Activated CD8-positive, alpha-beta memory T cell treated with anti-CD3 and anti-CD28 coated beads, Interleukin-2, amount 10 ng/mL, durations not matched to agents 7 days and 5 days (primary cell): Measurements from ENCODE around the gene MPZL1. TPM values are rescaled to one million over a fixed set of nuclear protein-coding genes. Genes with fewer than 3 reads are reported as not detected.

Source experiments
- ATAC-seq: fragments of 150-1000 bp; cut with Tn5 transposase; one replicate; pipeline ENCODE4 v1.10.0; 2021; ENCODE audit warnings: moderate library complexity
- CTCF ChIA-PET: fragments of 350-600 bp; sonication (Branson Sonifier 250); formaldehyde crosslinking; loops from one replicate; lab custom pipeline; 2021; ENCODE audit warnings: antibody characterized with exemption; lab: Charles Lee
- DNase-seq: peaks from one replicate; pipeline ENCODE4 v3.0.0-alpha.2; 2020
- H3K27ac Mint-ChIP-seq: one replicate; pipeline ENCODE4 v1.8.0; 2021; ENCODE audit warnings: mild to moderate bottlenecking, mixed read lengths
- H3K27me3 Mint-ChIP-seq: one replicate; pipeline ENCODE4 v1.8.0; 2021; ENCODE audit warnings: mixed read lengths
- H3K36me3 Mint-ChIP-seq: one replicate; pipeline ENCODE4 v1.8.0; 2021; ENCODE audit warnings: mild to moderate bottlenecking, mixed read lengths
- H3K4me1 Mint-ChIP-seq: one replicate; pipeline ENCODE4 v1.8.0; 2021; ENCODE audit warnings: mixed read lengths
- H3K4me3 Mint-ChIP-seq: one replicate; pipeline ENCODE4 v1.8.0; 2021; ENCODE audit warnings: mild to moderate bottlenecking, moderate library complexity, mixed read lengths
- H3K9me3 Mint-ChIP-seq: one replicate; pipeline ENCODE4 v1.8.0; 2022; ENCODE audit warnings: low read depth, mixed read lengths
- total RNA-seq, 2 experiments: library from RNA; stranded (reverse); gene quantifications; one replicate each; pipeline ENCODE4 v1.2.3, GENCODE V29; 2021

Gene MPZL1
- total RNA-seq, 2 experiments from 2014 or later, result 12.4 to 14.2 TPM

DNA sequence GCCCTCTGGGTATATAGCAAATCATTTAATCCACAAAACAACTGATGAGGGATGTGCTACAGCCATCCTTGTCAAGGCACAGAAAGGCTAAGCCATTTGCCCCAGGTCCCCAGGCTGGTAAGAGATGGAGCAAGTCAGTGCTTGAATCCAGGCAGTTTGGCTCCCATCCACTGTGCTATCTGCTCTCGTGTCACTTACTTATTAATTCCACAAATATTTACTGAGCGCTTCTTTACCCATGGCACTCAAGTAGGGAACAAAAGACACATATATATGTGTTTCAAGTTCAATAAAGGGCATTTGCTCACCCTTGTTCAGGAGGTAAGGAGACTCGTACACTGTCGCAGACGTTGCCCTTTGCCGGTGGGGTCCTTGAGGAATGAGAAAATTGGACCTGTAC, 38.6 kb upstream of the MPZL1 start:
- no peak for ATAC-seq
- Mint-ChIP-seq H3K4me3 (no peak overlapping the region), H3K36me3 (peaks cover 32% of the 10 kb centered on the region), H3K27ac (no peak overlapping the region), H3K9me3 (no peaks in the 10 kb centered on the region), H3K4me1 (peaks cover 6% of the 10 kb centered on the region), H3K27me3 (no peaks in the 10 kb centered on the region)
- CTCF ChIA-PET, result no interaction called here
- DNase-seq, result no peak

DNA sequence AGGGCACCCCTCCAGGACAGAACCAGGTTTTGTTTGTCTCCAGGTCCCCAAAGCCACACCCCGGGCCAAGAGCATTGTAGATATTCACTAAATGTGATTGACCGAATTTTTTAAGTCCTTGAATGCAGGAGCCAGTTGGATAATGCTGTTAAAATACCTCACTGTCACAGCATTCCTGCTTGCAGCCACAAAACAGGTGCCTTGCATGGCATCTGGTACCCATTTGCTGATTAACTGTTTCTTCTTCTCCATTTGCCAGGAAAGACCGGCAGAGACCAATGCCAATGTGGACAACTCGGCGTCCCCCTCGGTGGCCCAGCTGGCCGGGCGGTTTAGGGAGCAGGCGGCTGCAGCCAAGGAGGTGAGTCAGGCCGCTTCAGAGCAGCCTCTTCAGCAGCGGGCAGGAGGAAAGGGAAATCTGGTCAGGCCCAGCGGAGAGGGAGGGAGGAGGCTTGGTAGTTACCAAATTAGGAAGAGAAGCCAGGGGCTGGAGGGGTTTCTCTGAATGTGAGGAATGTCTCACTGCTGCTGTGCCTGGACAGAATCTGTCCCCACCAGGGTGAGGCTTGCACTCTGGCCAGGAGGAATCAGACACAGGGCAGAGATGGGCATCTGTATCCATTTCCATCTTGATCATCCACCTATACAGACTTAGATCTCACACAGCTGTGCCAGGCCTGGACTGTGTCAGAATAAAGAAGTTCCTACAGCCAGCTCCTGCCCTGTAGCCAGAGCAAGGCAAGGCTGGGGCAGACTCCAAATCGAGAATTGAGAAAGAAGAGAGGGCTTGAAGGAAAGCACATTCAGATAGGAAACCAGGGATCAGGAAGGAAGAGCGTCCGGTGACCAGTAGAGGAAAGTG, 37.9 kb upstream of the MPZL1 start:
- Mint-ChIP-seq H3K27me3 (no peaks in the 10 kb centered on the region), H3K27ac (peak overlapping the region; percentile 10), H3K9me3 (no peaks in the 10 kb centered on the region), H3K4me3 (no peak overlapping the region), H3K36me3 (peaks cover 38% of the 10 kb centered on the region), H3K4me1 (peaks cover 6% of the 10 kb centered on the region)
- no peak for DNase-seq
- no peak for ATAC-seq
- CTCF ChIA-PET, result no interaction called here

DNA sequence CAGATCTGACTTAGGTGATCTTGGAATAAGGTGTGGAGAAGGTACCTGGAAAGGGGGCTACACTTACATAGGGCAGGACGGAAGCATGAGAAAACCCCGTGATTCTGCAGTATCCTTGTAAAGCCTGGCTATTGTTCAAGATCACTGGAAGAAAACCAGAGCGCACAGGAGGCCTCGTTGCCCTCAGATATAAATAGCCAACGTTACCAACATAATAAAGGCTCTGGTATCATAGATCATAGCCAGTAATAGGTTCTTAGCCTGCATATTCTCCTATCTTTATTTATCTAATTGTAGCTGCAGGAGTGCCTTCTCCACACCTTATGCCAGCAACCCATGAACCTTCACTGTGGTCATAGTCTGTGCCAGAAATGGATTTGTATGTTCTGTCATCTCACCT, 35.9 kb upstream of the MPZL1 start:
- no peaks in the 10 kb centered on the region for H3K27me3 Mint-ChIP-seq
- CTCF ChIA-PET, result interaction anchor here (1.8 to 3.0 kb wide), 3 partner anchors 11 to 54 kb away, joined by 9 to 26 read pairs (median 25); partner anchors contain the start of gene RCSD1
- no peaks in the 10 kb centered on the region for H3K9me3 Mint-ChIP-seq
- no peak overlapping the region for H3K4me3 Mint-ChIP-seq
- H3K36me3 Mint-ChIP-seq, result peaks cover 48% of the 10 kb centered on the region
- ATAC-seq (no peak), DNase-seq (no peak)
- no peak overlapping the region for H3K27ac Mint-ChIP-seq
- H3K4me1 Mint-ChIP-seq, result peaks cover 6% of the 10 kb centered on the region

DNA sequence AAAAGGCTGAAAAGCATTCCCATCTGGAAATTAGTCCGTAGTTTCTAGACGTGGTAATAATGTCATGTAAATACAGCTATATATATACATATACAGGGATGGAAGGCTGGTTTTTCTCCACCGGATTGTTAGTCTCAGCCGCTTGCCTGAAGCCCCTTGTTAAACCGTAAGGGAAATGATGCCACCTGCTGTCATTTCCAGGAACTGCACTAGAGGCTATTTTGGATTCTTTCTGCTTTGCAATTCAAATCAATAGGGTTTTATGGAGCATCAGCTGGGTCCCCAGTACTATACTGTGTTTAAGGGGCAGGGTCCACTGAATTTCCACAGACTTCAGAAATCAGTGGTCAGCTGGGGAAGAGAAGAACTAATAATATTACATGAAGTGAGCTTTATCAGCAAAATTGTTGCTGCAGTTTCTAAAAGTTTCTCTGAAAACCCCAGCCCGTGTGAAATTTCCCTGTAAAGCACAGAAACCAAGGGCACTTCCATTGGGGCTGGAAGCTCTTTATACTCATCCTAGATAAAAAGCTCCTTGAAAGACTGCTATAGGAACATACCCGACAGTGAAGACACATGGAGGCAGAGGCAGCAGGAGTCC, 33.8 kb upstream of the MPZL1 start:
- Mint-ChIP-seq H3K4me1 (peaks cover 6% of the 10 kb centered on the region), H3K36me3 (peaks cover 49% of the 10 kb centered on the region), H3K27me3 (no peaks in the 10 kb centered on the region), H3K27ac (peak overlapping the region; percentile 21), H3K9me3 (no peaks in the 10 kb centered on the region), H3K4me3 (no peak overlapping the region)
- ATAC-seq, result peak; percentile 66
- DNase-seq, result peak; percentile 88
- CTCF ChIA-PET, result interaction anchor here (0.7 to 4.7 kb wide), 39 partner anchors 8 to 394 kb away, joined by 3 to 84 read pairs (median 4); partner anchors contain the start of genes CREG1 and RCSD1

DNA sequence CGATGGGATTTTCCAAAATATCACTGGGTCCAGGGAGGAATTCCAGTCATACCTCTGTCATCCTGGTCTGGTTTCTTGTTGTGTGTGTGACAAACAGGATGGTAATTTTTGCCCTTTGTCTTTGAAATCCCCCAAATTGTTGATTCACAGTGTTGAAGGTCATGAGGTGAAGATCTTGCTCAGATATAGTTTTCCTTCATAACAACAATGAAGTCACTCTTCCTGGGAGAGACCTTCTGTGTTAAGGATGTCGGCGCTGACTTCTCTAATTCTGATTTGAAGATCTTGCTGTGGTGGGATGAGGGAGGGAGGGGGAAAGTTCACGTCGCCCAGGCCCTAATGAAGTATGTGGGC, 32.2 kb upstream of the MPZL1 start:
- DNase-seq (no peak), ATAC-seq (no peak)
- Mint-ChIP-seq H3K4me1 (peaks cover 6% of the 10 kb centered on the region), H3K27ac (no peak overlapping the region), H3K9me3 (no peaks in the 10 kb centered on the region), H3K27me3 (no peaks in the 10 kb centered on the region), H3K36me3 (peaks cover 56% of the 10 kb centered on the region), H3K4me3 (no peak overlapping the region)
- CTCF ChIA-PET, result interaction anchor here (4.7 kb wide), 1 partner anchor 89 kb away, joined by 84 read pairs; no protein-coding TSS in a partner anchor

DNA sequence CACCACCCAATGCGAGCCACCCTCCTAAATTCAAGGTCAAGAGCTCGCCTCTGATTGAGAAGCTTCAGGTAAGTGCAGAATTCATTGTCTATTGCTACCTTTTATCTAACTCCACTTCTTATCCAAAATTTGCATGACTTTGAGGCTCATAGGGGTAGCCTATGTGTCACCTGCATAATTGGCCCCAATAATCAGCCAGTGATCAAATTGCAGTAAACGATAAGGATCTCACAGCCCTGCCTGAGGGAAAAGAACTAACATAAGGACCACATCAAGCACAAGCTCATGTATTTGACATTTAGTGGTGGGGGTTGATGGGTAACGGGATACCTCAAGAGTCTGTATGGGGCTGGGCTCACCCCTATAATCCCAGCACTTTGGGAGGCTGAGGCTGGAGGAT, 31.7 kb upstream of the MPZL1 start:
- Mint-ChIP-seq H3K36me3 (peaks cover 58% of the 10 kb centered on the region), H3K27ac (no peak overlapping the region), H3K9me3 (no peaks in the 10 kb centered on the region), H3K4me3 (no peak overlapping the region), H3K27me3 (no peaks in the 10 kb centered on the region), H3K4me1 (peaks cover 6% of the 10 kb centered on the region)
- DNase-seq (no peak), ATAC-seq (no peak)
- CTCF ChIA-PET, result interaction anchor here (1.4 to 4.7 kb wide), 2 partner anchors 22 to 89 kb away, joined by 3 to 84 read pairs; no protein-coding TSS in a partner anchor

DNA sequence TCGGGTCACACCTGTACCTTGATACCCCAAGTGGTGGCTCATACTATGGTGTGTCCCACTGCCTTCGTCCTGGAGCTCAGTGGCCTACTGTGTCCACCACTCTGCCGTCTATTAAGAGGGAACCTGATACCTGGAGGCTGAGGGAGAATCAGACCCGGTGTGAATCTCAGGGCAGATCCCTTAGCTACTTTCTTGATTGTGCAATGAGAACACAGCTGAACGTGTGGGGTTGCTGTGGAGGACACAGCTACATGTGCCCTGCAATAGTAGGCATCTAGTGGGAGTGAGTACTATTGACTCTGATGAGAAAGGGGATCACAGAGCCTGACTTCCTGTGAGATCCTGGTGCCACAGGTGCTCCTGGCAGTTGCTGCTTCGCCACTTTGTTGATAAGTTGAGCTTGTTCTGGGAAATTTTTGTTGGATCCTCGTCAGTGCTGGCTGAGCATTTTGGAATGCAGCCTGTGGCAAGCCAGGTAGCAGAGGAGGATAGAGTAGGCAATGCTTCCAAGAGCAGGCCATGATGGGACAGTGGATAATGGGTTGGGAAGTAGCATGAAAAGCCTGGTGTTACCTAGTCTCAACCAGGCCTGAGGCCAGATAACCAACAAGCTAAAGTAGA, 28.2 kb upstream of the MPZL1 start:
- no peaks in the 10 kb centered on the region for H3K27me3 Mint-ChIP-seq
- no peak overlapping the region for H3K27ac Mint-ChIP-seq
- H3K4me1 Mint-ChIP-seq, result no peaks in the 10 kb centered on the region
- no peaks in the 10 kb centered on the region for H3K9me3 Mint-ChIP-seq
- peaks cover 68% of the 10 kb centered on the region for H3K36me3 Mint-ChIP-seq
- CTCF ChIA-PET, result interaction anchor here (0.6 to 2.1 kb wide), 3 partner anchors 94 to 388 kb away, joined by 3 to 8 read pairs (median 3); no protein-coding TSS in a partner anchor
- no peak for DNase-seq
- ATAC-seq, result no peak
- H3K4me3 Mint-ChIP-seq, result no peak overlapping the region

DNA sequence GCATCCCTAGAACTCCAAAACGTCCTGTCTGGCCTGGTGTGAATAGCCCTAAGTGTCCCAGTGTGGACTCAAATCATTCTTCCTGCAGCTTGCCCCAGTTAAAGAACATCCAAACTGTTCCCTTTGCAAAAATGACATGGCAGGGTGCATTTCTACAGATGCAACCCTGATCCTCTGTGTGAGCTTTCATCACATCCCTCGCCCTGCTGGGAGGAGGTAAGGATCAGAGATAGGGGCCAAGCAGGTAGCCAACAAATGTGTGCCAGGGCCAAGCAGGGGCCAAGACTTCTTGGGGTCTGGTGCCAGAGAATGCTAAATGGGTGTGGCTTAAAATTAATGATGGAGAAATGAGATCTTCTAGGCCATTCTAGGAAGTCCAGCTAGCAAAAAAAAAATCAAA, 27.1 kb upstream of the MPZL1 start:
- no peak for DNase-seq
- Mint-ChIP-seq H3K4me1 (no peaks in the 10 kb centered on the region), H3K4me3 (no peak overlapping the region), H3K27me3 (no peaks in the 10 kb centered on the region), H3K9me3 (no peaks in the 10 kb centered on the region), H3K27ac (peak overlapping the region; percentile 3), H3K36me3 (peaks cover 70% of the 10 kb centered on the region)
- no peak for ATAC-seq
- CTCF ChIA-PET, result interaction anchor here (1.1 to 2.1 kb wide), 4 partner anchors 22 to 108 kb away, joined by 3 to 8 read pairs (median 3); no protein-coding TSS in a partner anchor

DNA sequence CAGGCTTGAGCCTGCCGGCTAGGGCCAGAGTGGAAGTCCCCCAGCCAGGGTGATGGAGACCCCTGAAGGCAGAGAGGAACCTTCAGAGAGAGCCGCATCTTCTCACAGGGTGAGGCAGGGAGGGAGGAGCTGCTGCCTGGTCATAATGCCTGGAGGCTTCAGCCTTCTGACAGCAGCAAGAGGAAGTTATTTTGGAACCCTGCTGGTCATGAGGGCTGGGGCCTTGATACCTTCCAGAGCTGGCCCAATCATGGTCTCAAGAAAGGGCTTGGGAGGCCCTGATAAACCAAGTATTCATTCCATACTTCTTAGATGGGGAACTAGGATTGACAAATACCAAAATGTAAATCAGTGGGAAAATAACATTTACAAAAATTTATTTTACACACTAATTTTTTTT, 26.6 kb upstream of the MPZL1 start:
- Mint-ChIP-seq H3K9me3 (no peaks in the 10 kb centered on the region), H3K36me3 (peaks cover 70% of the 10 kb centered on the region), H3K27me3 (no peaks in the 10 kb centered on the region), H3K4me1 (no peaks in the 10 kb centered on the region), H3K4me3 (no peak overlapping the region), H3K27ac (peak overlapping the region; percentile 3)
- DNase-seq (no peak), ATAC-seq (no peak)
- CTCF ChIA-PET, result interaction anchor here (1.1 to 2.1 kb wide), 6 partner anchors 7 to 108 kb away, joined by 3 to 8 read pairs (median 3); no protein-coding TSS in a partner anchor

DNA sequence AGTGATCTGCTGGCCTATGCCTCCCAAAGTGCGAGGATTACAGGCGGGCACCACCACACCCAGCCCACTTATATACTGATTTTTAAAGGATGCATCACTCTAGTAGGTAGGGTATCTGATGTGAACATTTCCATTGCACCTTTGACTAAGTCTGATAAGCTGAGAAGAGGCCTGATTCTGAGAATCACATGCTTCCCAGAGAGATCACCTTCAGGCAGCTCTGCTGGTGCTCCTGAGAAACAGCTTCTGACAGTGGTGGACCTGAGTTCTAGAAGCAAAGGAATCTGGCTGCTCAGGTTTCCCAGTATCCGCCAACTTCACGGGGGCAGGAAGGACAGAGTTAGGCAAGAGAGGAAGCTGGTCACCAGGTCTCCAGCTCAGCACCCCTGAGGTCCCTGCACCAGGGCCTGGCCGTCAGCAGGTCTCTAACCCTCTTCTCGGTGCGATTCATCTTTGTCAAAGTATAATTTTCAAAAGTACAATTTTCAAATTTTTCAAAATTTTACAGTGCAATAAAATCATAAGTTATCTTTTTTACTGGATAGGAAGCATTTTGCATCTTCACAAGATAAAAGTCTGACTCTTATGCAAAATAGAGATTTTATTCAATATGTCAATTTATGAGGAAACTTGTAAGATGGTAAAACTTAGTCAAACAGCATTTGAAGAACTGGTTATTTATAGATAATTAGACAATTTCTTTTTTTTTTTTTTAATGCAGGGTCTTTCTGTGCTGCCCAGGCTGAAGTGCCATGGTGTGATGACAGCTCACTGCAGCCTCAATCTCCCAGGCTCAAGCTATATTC, 25.8 kb upstream of the MPZL1 start:
- H3K27me3 Mint-ChIP-seq, result no peaks in the 10 kb centered on the region
- CTCF ChIA-PET, result interaction anchor here (1.1 to 1.4 kb wide), 5 partner anchors 8 to 107 kb away, joined by 3 read pairs; no protein-coding TSS in a partner anchor
- no peak overlapping the region for H3K4me3 Mint-ChIP-seq
- H3K9me3 Mint-ChIP-seq, result no peaks in the 10 kb centered on the region
- ATAC-seq (no peak), DNase-seq (no peak)
- H3K27ac Mint-ChIP-seq, result no peak overlapping the region
- H3K36me3 Mint-ChIP-seq, result peaks cover 68% of the 10 kb centered on the region
- no peaks in the 10 kb centered on the region for H3K4me1 Mint-ChIP-seq

DNA sequence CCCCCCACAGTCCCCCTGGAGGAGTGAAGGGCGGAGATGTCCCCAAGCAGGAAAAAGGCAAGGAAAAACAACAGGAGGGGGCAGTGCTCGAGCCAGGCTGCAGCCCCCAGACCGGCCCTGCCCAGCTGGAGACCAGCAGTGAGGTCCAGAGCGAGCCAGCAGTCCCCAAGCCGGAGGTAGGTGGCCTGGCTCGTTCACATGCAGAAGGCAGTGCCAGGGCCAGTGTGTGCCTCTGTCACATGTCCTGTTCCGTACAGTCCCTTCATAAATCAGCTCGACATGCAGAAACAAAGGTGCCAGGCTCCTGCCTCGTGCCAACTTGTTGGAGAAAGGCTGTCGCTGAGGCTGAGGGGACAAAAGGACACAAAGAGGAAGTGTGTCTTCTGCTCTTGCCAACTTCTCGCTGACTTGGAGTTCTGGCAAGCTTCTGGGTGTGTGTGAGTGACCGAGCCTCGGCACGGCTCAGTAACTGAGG, 24.1 kb upstream of the MPZL1 start:
- H3K9me3 Mint-ChIP-seq, result no peaks in the 10 kb centered on the region
- no peak overlapping the region for H3K27ac Mint-ChIP-seq
- H3K36me3 Mint-ChIP-seq, result peaks cover 66% of the 10 kb centered on the region
- DNase-seq (no peak), ATAC-seq (no peak)
- H3K4me3 Mint-ChIP-seq, result no peak overlapping the region
- CTCF ChIA-PET, result interaction anchor here (0.6 to 0.7 kb wide), 2 partner anchors 10 to 141 kb away, joined by 3 read pairs; no protein-coding TSS in a partner anchor
- H3K4me1 Mint-ChIP-seq, result no peaks in the 10 kb centered on the region
- no peaks in the 10 kb centered on the region for H3K27me3 Mint-ChIP-seq

DNA sequence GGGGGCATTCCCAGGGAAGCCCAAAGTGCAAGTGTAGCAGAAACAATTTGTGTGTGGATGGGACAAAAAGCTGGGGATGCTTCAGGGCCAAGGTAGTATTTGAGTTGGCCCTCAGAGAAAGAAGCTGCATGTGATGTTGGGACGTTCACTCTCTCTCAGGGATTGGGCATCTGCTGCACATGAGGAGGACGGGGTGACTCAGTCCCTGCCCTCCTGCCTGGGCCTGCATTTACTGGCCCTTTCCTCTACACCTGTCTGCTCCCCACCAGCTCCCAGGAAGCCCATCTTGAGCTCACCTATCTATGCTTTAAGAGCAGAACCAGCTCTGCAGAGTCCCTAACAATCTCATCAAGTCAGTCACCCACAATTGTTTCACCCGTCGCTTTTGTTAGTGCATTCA, 23.5 kb upstream of the MPZL1 start:
- H3K27ac Mint-ChIP-seq, result no peak overlapping the region
- H3K4me1 Mint-ChIP-seq, result no peaks in the 10 kb centered on the region
- CTCF ChIA-PET, result interaction anchor here (0.6 kb wide), 1 partner anchor 142 kb away, joined by 3 read pairs; no protein-coding TSS in a partner anchor
- H3K36me3 Mint-ChIP-seq, result peaks cover 71% of the 10 kb centered on the region
- no peak for ATAC-seq
- H3K9me3 Mint-ChIP-seq, result no peaks in the 10 kb centered on the region
- DNase-seq, result no peak
- no peaks in the 10 kb centered on the region for H3K27me3 Mint-ChIP-seq
- H3K4me3 Mint-ChIP-seq, result no peak overlapping the region
